Measurements from ENCODE around the gene M6PR. TPM values are rescaled to one million over a fixed set of nuclear protein-coding genes. Genes with fewer than 3 reads are reported as not detected.

Gene M6PR
- polyA plus RNA-seq, 1 donor from 2014 or later, result 52.8 TPM

DNA sequence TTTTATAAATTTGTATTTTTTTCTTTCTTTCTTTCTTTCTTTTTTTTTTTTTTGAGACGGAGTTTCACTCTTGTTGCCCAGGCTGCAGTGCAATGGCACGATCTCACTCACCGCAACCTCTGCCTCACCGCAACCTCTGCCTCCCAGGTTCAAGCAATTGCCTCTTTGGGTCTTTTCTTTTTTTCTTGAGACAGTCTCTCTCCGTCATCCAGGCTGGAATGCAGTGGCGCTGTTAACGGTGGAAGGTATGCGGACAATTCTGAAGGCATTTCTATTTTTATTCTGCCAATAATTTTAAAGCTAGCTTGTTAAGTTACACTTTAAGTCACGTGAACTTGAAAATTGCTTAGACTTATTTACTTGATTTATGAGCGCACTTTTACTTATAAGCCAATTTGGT, 43.9 kb downstream of the M6PR start:
- Histone ChIP-seq H3K4me2 (ENCODE audit: low read length) (no peak overlapping the region), H3K9me3 (ENCODE audit: low read length) (no peaks in the 10 kb centered on the region), H4K20me1 (ENCODE audit: insufficient read depth) (no peaks in the 10 kb centered on the region), H3K27me3 (ENCODE audit: insufficient read depth, low read depth, low read length) (no peaks in the 10 kb centered on the region), H3F3A (ENCODE audit: insufficient read depth, low read length, poor library complexity, severe bottlenecking) (no peaks in the 10 kb centered on the region), H3K79me2 (replicated peaks; ENCODE audit: insufficient read depth, low read length) (no peaks in the 10 kb centered on the region), H3K9ac (ENCODE audit: low read length) (no peak overlapping the region), H3K27ac (ENCODE audit: low read length) (no peak overlapping the region), H3K4me3 (ENCODE audit: low read length) (no peak overlapping the region), H3K9me2 (ENCODE audit: insufficient read depth, low read length) (no peaks in the 10 kb centered on the region), H2AFZ (ENCODE audit: low read depth, low read length) (no peak overlapping the region), H3K36me3 (ENCODE audit: insufficient read depth, low read length) (no peaks in the 10 kb centered on the region)
- no peak for TF ChIP-seq TAF1 (IDR thresholded peaks at IDR 0.05; ENCODE audit: low read depth)
- TF ChIP-seq RAD21 (conservative IDR thresholded peaks at IDR 0.05), result no peak
- no peak for TF ChIP-seq EP300 (conservative IDR thresholded peaks at IDR 0.05; ENCODE audit: poor library complexity, severe bottlenecking)
- TF ChIP-seq EZH2 (IDR thresholded peaks at IDR 0.05; ENCODE audit: borderline replicate concordance, insufficient read depth, low read length, poor library complexity, severe bottlenecking), result no peak
- TF ChIP-seq, protein P1, sequence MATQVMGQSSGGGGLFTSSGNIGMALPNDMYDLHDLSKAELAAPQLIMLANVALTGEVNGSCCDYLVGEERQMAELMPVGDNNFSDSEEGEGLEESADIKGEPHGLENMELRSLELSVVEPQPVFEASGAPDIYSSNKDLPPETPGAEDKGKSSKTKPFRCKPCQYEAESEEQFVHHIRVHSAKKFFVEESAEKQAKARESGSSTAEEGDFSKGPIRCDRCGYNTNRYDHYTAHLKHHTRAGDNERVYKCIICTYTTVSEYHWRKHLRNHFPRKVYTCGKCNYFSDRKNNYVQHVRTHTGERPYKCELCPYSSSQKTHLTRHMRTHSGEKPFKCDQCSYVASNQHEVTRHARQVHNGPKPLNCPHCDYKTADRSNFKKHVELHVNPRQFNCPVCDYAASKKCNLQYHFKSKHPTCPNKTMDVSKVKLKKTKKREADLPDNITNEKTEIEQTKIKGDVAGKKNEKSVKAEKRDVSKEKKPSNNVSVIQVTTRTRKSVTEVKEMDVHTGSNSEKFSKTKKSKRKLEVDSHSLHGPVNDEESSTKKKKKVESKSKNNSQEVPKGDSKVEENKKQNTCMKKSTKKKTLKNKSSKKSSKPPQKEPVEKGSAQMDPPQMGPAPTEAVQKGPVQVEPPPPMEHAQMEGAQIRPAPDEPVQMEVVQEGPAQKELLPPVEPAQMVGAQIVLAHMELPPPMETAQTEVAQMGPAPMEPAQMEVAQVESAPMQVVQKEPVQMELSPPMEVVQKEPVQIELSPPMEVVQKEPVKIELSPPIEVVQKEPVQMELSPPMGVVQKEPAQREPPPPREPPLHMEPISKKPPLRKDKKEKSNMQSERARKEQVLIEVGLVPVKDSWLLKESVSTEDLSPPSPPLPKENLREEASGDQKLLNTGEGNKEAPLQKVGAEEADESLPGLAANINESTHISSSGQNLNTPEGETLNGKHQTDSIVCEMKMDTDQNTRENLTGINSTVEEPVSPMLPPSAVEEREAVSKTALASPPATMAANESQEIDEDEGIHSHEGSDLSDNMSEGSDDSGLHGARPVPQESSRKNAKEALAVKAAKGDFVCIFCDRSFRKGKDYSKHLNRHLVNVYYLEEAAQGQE (IDR thresholded peaks at IDR 0.05; ENCODE audit: borderline replicate concordance), result no peak
- TF ChIP-seq MXI1 (conservative IDR thresholded peaks at IDR 0.05; ENCODE audit: poor library complexity, severe bottlenecking), result no peak
- TF ChIP-seq POLR2AphosphoS5 (IDR thresholded peaks at IDR 0.05), result no peak

DNA sequence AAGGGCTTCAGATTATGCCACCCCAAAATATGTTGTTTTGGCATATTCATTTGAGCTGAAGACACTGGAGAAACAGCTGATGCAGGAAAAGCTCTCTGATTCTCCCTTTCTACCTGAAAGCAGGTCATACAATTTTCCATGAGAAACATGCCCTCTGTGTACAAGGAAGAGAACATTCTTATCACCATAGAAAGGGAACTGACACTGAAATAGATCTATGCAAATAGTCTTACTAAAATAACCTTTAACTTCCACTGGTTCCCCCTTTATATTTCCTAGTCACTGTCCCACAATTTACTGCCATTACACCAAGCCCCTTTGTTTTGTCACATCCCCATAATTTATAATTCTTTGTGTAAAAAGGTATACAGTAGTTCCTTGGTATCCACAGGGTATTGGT, 44.8 kb downstream of the M6PR start:
- Histone ChIP-seq H2AFZ (ENCODE audit: low read depth, low read length) (no peak overlapping the region), H3K4me3 (ENCODE audit: low read length) (no peak overlapping the region), H3K27ac (ENCODE audit: low read length) (no peak overlapping the region), H3K79me2 (replicated peaks; ENCODE audit: insufficient read depth, low read length) (no peaks in the 10 kb centered on the region), H3K9me3 (ENCODE audit: low read length) (no peaks in the 10 kb centered on the region), H4K20me1 (ENCODE audit: insufficient read depth) (no peaks in the 10 kb centered on the region), H3K36me3 (ENCODE audit: insufficient read depth, low read length) (no peaks in the 10 kb centered on the region), H3K27me3 (ENCODE audit: insufficient read depth, low read depth, low read length) (no peaks in the 10 kb centered on the region), H3F3A (ENCODE audit: insufficient read depth, low read length, poor library complexity, severe bottlenecking) (no peaks in the 10 kb centered on the region), H3K4me2 (ENCODE audit: low read length) (no peak overlapping the region), H3K9ac (ENCODE audit: low read length) (no peak overlapping the region), H3K9me2 (ENCODE audit: insufficient read depth, low read length) (no peaks in the 10 kb centered on the region)
- TF ChIP-seq, protein P2, sequence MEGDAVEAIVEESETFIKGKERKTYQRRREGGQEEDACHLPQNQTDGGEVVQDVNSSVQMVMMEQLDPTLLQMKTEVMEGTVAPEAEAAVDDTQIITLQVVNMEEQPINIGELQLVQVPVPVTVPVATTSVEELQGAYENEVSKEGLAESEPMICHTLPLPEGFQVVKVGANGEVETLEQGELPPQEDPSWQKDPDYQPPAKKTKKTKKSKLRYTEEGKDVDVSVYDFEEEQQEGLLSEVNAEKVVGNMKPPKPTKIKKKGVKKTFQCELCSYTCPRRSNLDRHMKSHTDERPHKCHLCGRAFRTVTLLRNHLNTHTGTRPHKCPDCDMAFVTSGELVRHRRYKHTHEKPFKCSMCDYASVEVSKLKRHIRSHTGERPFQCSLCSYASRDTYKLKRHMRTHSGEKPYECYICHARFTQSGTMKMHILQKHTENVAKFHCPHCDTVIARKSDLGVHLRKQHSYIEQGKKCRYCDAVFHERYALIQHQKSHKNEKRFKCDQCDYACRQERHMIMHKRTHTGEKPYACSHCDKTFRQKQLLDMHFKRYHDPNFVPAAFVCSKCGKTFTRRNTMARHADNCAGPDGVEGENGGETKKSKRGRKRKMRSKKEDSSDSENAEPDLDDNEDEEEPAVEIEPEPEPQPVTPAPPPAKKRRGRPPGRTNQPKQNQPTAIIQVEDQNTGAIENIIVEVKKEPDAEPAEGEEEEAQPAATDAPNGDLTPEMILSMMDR (IDR thresholded peaks at IDR 0.05; ENCODE audit: poor library complexity, severe bottlenecking), result no peak
- TF ChIP-seq, protein P1 (IDR thresholded peaks at IDR 0.05; ENCODE audit: borderline replicate concordance), result no peak
- no peak for TF ChIP-seq TAF1 (IDR thresholded peaks at IDR 0.05; ENCODE audit: low read depth)
- TF ChIP-seq POLR2AphosphoS5 (IDR thresholded peaks at IDR 0.05), result no peak
- TF ChIP-seq RAD21 (conservative IDR thresholded peaks at IDR 0.05), result no peak
- TF ChIP-seq EP300 (conservative IDR thresholded peaks at IDR 0.05; ENCODE audit: poor library complexity, severe bottlenecking), result no peak
- no peak for TF ChIP-seq SMC3 (conservative IDR thresholded peaks at IDR 0.05; ENCODE audit: poor library complexity)
- TF ChIP-seq MXI1 (conservative IDR thresholded peaks at IDR 0.05; ENCODE audit: poor library complexity, severe bottlenecking), result no peak
- no peak for TF ChIP-seq EZH2 (IDR thresholded peaks at IDR 0.05; ENCODE audit: borderline replicate concordance, insufficient read depth, low read length, poor library complexity, severe bottlenecking)
